ENCODE data around the gene RHOG. TPM values are rescaled to one million over a fixed set of nuclear protein-coding genes. Genes with fewer than 3 reads are reported as not detected.
"Not testable (repeated sequence)": the region's sequence is repeated elsewhere in the genome, so short reads cannot be mapped to it uniquely, and the experiment has no call there.

RHOG gene
- total RNA-seq, 2 experiments from 2014 or later: 101 to 106 TPM

- H3K4me3 ChIP-seq (ENCODE audit: low read length): peak overlapping the region; percentile 98
- POLR2A ChIA-PET: interaction anchor here (1.6 to 6.3 kb wide), 4 partner anchors 14 to 278 kb away, joined by 3 to 76 read pairs (median 50); partner anchors contain the start of genes PGAP2, RHOG and STIM1
- intact Hi-C loops (cut with DNase I, micrococcal nuclease): loop anchor here (1.0 to 10.0 kb wide), 4 partner anchors 12 to 61 kb away; partner anchors contain the start of gene RHOG (in 1 of the 2)
Observed at GRCh38 chr11:3795131-3796001, 45.4 kb downstream of the RHOG start.

GRCh38 chr11:3794387-3794786, 46.4 kb downstream of the RHOG start:
- peaks cover 63% of the 10 kb centered on the region for H3K36me3 Mint-ChIP-seq (ENCODE audit: low read depth)
- H3K4me1 ChIP-seq (ENCODE audit: insufficient read depth, low read length): peaks cover 46% of the 10 kb centered on the region
- peaks cover 59% of the 10 kb centered on the region for H3K4me1 Mint-ChIP-seq (ENCODE audit: low read depth)
- POLR2A ChIA-PET: interaction anchor here (1.6 to 6.3 kb wide), 2 partner anchors 45 to 279 kb away, joined by 3 to 67 read pairs; partner anchors contain the start of gene RHOG
- not testable (repeated sequence) for ATAC-seq (ENCODE audit: poor library complexity); H3K27me3 Mint-ChIP-seq; H3K27ac ChIP-seq (ENCODE audit: low read depth in 1 of 2, low read length in 2 of 2); DNase-seq; H3K27me3 ChIP-seq (ENCODE audit: control insufficient read depth in 1 of 2, insufficient read depth in 2 of 2, low read length in 2 of 2); H3K9me3 ChIP-seq (ENCODE audit: control insufficient read depth in 1 of 2, insufficient read depth in 1 of 2, low read length in 2 of 2); H3K4me3 ChIP-seq (ENCODE audit: low read length); H3K9me3 Mint-ChIP-seq
- peak overlapping the region; percentile 97 for H3K27ac Mint-ChIP-seq
- peaks cover 42% of the 10 kb centered on the region for H3K36me3 ChIP-seq (ENCODE audit: insufficient read depth, low read length)
- peak overlapping the region; percentile 89 for H3K4me3 Mint-ChIP-seq
- intact Hi-C loops (cut with DNase I, micrococcal nuclease): loop anchor here in 1 of 2 experiments (10.0 kb wide), 1 partner anchor 60 kb away; no protein-coding TSS in a partner anchor
- CTCF ChIA-PET: interaction anchor here (1.3 to 5.1 kb wide), 2 partner anchors 9 to 14 kb away, joined by 3 to 33 read pairs; partner anchors contain the start of gene PGAP2

More at GRCh38 chr11:3795131-3796001, 45.4 kb downstream of the RHOG start:
- peak overlapping the region; percentile 89 for H3K4me3 Mint-ChIP-seq
- ATAC-seq (ENCODE audit: poor library complexity) (no peak), DNase-seq (no peak)
- Histone ChIP-seq H3K27ac (ENCODE audit: low read depth in 1 of 2, low read length in 2 of 2) (peak overlapping the region in 1 of 2 donors; percentile 9), H3K36me3 (ENCODE audit: insufficient read depth, low read length) (peaks cover 35% of the 10 kb centered on the region), H3K4me1 (ENCODE audit: insufficient read depth, low read length) (peaks cover 37% of the 10 kb centered on the region), H3K9me3 (ENCODE audit: control insufficient read depth in 1 of 2, insufficient read depth in 1 of 2, low read length in 2 of 2) (no peaks in the 10 kb centered on the region), H3K27me3 (ENCODE audit: control insufficient read depth in 1 of 2, insufficient read depth in 2 of 2, low read length in 2 of 2) (no peaks in the 10 kb centered on the region)
- H3K27me3 Mint-ChIP-seq: no peaks in the 10 kb centered on the region
- TF ChIP-seq CTCF (IDR thresholded peaks at IDR 0.05): no peak
- peaks cover 52% of the 10 kb centered on the region for H3K4me1 Mint-ChIP-seq (ENCODE audit: low read depth)
- no peaks in the 10 kb centered on the region for H3K9me3 Mint-ChIP-seq
- CTCF ChIA-PET: interaction anchor here (1.3 to 5.1 kb wide), 3 partner anchors 10 to 25 kb away, joined by 3 to 33 read pairs (median 3); partner anchors contain the start of gene PGAP2
- peak overlapping the region; percentile 97 for H3K27ac Mint-ChIP-seq
- peaks cover 54% of the 10 kb centered on the region for H3K36me3 Mint-ChIP-seq (ENCODE audit: low read depth)

- Histone ChIP-seq H3K4me3 (ENCODE audit: low read length) (no peak overlapping the region), H3K9me3 (ENCODE audit: control insufficient read depth in 1 of 2, insufficient read depth in 1 of 2, low read length in 2 of 2) (no peaks in the 10 kb centered on the region), H3K27ac (ENCODE audit: low read depth in 1 of 2, low read length in 2 of 2) (peak overlapping the region in 1 of 2 donors; percentile 23), H3K4me1 (ENCODE audit: insufficient read depth, low read length) (peaks cover 52% of the 10 kb centered on the region), H3K36me3 (ENCODE audit: insufficient read depth, low read length) (peaks cover 18% of the 10 kb centered on the region), H3K27me3 (ENCODE audit: control insufficient read depth in 1 of 2, insufficient read depth in 2 of 2, low read length in 2 of 2) (no peaks in the 10 kb centered on the region)
- CTCF ChIA-PET: interaction anchor here (6.3 kb wide), 1 partner anchor 22 kb away, joined by 37 read pairs; the partner anchor contains the start of gene PGAP2
- H3K27ac Mint-ChIP-seq: peak overlapping the region; percentile 85
- peaks cover 73% of the 10 kb centered on the region for H3K4me1 Mint-ChIP-seq (ENCODE audit: low read depth)
- H3K9me3 Mint-ChIP-seq: no peaks in the 10 kb centered on the region
- no peak for TF ChIP-seq CTCF (IDR thresholded peaks at IDR 0.05)
- intact Hi-C loops (cut with DNase I, micrococcal nuclease): no loop called here
- H3K27me3 Mint-ChIP-seq: no peaks in the 10 kb centered on the region
- H3K36me3 Mint-ChIP-seq (ENCODE audit: low read depth): peaks cover 58% of the 10 kb centered on the region
- H3K4me3 Mint-ChIP-seq: peak overlapping the region; percentile 22
- POLR2A ChIA-PET: interaction anchor here (3.0 to 3.4 kb wide), 2 partner anchors 10 to 22 kb away, joined by 12 to 25 read pairs; partner anchors contain the start of genes NUP98 and PGAP2
- no peak for DNase-seq
- ATAC-seq (ENCODE audit: poor library complexity): no peak
Observed at GRCh38 chr11:3786781-3787428, 53.9 kb downstream of the RHOG start.

Measured in CD4-positive, alpha-beta T cell (primary cell).